Measurements from ENCODE around the gene KIFC1. TPM values are rescaled to one million over a fixed set of nuclear protein-coding genes. Genes with fewer than 3 reads are reported as not detected.

KIFC1 gene
- total and polyA plus RNA-seq, 9 of the 15 experiments (the other 6 are each of a cell fraction or from before 2014, with no cell fraction given) = 1.3 to 95.2 (median 76.9) TPM

- peak; percentile 51; the same call in 1 of the 2 replicates for TF ChIP-seq ZBTB9 (CRISPR knock-in tag; IDR thresholded peaks at IDR 0.05)
- TF ChIP-seq ZNF263 (CRISPR knock-in tag; IDR thresholded peaks at IDR 0.05; ENCODE audit: borderline replicate concordance) = peak; percentile 75
- TF ChIP-seq SAFB (IDR thresholded peaks at IDR 0.05; ENCODE audit: borderline replicate concordance, low read depth, low read length) = peak; percentile 63
- TF ChIP-seq SRF (CRISPR knock-in tag; IDR thresholded peaks at IDR 0.05) = no peak
- peak; percentile 35; the same call in 1 of the 2 replicates for TF ChIP-seq CREM (IDR thresholded peaks at IDR 0.05; ENCODE audit: low read depth)
- TF ChIP-seq, protein P1, sequence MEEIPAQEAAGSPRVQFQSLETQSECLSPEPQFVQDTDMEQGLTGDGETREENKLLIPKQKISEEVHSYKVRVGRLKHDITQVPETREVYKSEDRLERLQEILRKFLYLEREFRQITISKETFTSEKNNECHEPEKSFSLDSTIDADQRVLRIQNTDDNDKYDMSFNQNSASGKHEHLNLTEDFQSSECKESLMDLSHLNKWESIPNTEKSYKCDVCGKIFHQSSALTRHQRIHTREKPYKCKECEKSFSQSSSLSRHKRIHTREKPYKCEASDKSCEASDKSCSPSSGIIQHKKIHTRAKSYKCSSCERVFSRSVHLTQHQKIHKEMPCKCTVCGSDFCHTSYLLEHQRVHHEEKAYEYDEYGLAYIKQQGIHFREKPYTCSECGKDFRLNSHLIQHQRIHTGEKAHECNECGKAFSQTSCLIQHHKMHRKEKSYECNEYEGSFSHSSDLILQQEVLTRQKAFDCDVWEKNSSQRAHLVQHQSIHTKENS (CRISPR knock-in tag; IDR thresholded peaks at IDR 0.05) = no peak
- TF ChIP-seq ZNF316 (IDR thresholded peaks at IDR 0.05) = 0 out of 2 replicates have a peak, but pooled peaks have one; percentile 9
- no peak for TF ChIP-seq ZNF184 (CRISPR knock-in tag; IDR thresholded peaks at IDR 0.05)
- TF ChIP-seq, protein P2, sequence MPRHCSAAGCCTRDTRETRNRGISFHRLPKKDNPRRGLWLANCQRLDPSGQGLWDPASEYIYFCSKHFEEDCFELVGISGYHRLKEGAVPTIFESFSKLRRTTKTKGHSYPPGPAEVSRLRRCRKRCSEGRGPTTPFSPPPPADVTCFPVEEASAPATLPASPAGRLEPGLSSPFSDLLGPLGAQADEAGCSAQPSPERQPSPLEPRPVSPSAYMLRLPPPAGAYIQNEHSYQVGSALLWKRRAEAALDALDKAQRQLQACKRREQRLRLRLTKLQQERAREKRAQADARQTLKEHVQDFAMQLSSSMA (CRISPR knock-in tag; IDR thresholded peaks at IDR 0.05) = no peak
- TF ChIP-seq ZSCAN29 (IDR thresholded peaks at IDR 0.05) = 0 out of 2 replicates have a peak, but pooled peaks have one; percentile 21
- no peak for TF ChIP-seq SIRT6 (IDR thresholded peaks at IDR 0.05; ENCODE audit: low read depth, low read length)
- no peak for TF ChIP-seq ZFPM2 (CRISPR knock-in tag; IDR thresholded peaks at IDR 0.05)
- TF ChIP-seq, protein P3, sequence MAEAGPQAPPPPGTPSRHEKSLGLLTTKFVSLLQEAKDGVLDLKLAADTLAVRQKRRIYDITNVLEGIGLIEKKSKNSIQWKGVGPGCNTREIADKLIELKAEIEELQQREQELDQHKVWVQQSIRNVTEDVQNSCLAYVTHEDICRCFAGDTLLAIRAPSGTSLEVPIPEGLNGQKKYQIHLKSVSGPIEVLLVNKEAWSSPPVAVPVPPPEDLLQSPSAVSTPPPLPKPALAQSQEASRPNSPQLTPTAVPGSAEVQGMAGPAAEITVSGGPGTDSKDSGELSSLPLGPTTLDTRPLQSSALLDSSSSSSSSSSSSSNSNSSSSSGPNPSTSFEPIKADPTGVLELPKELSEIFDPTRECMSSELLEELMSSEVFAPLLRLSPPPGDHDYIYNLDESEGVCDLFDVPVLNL (CRISPR knock-in tag; IDR thresholded peaks at IDR 0.05; ENCODE audit: low read depth) = peak; percentile 85; the same call in 1 of the 2 replicates
- peak; percentile 65; the same call in 1 of the 2 replicates for TF ChIP-seq CTBP1 (IDR thresholded peaks at IDR 0.05; ENCODE audit: borderline replicate concordance)
- TF ChIP-seq HCFC1 (IDR thresholded peaks at IDR 0.05; ENCODE audit: low read depth, low read length) = 0 out of 2 replicates have a peak, but pooled peaks have one; percentile 44
- TF ChIP-seq ADNP (tag; IDR thresholded peaks at IDR 0.05) = no peak
- peak; percentile 91; the same call in 1 of the 2 replicates for TF ChIP-seq ZNF124 (CRISPR knock-in tag; IDR thresholded peaks at IDR 0.05)
- TF ChIP-seq NR2C1 (IDR thresholded peaks at IDR 0.05) = peak; percentile 85
- peak; percentile 90 for TF ChIP-seq NR2C1 (tag; IDR thresholded peaks at IDR 0.05)
- TF ChIP-seq BHLHE40 (IDR thresholded peaks at IDR 0.05; ENCODE audit: low read length) = peak; percentile 74
- TF ChIP-seq SMARCE1 (IDR thresholded peaks at IDR 0.05) = no peak; the same call in 1 of the 2 replicates
- TF ChIP-seq, protein P4, sequence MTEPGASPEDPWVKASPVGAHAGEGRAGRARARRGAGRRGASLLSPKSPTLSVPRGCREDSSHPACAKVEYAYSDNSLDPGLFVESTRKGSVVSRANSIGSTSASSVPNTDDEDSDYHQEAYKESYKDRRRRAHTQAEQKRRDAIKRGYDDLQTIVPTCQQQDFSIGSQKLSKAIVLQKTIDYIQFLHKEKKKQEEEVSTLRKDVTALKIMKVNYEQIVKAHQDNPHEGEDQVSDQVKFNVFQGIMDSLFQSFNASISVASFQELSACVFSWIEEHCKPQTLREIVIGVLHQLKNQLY (CRISPR knock-in tag; conservative IDR thresholded peaks at IDR 0.05) = peak in 1 of 2 experiments; percentile 95; a peak in 2 of 4 replicates
Observed at GRCh38 chr6:33428224-33428965, 36.8 kb downstream of the KIFC1 start (continued).
